GM18502 (cell line): ENCODE data around the gene ERO1B.

Source experiments
- ATAC-seq: cut with Tn5 transposase; IDR thresholded peaks from one replicate; pipeline ENCODE4 v1.9.1; 2021; ENCODE audit warnings: mild to moderate bottlenecking; ENCODE audit not compliant: unreplicated experiment, poor library complexity

ERO1B gene

GRCh38 chr1:236301958-236302335 is 20.2 kb upstream of the ERO1B start:
- no peak for ATAC-seq

- no peak for ATAC-seq
These were observed 19.6 kb upstream of the ERO1B start for GRCh38 chr1:236301080-236301957.

- no peak for ATAC-seq
These were observed 15.4 kb upstream of the ERO1B start for GRCh38 chr1:236297161-236297560.

GRCh38 chr1:236292425-236292824 is 10.7 kb upstream of the ERO1B start:
- no peak for ATAC-seq

DNA sequence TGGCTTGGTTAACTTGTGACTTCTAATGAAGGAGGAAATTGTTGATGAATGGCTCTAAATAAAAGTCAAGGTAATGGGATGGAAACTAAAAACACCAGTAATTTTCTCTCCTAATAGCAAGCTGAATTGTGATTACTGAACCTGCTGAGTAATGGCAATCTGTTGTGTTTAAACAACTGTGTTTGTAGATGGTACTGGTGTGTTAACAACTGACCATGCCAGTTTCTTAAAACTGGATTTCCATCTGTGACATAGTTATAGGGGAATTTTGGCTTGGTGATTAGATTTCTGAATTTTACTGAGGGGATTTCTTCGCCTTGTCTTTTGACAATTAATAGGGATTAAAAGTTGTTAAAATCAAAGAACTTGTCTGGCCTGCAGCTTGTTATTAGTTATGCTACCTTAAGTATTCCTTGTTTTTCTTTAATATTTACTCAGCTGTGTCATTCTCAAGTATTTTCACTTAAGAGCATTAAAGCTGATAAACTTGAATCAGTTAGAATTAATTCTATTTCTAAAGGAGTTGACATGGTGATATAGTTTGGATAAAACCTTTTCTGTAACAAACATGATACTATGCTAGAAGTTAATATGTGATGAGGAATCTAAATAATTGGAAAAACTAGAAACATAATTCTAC is 7.9 kb upstream of the ERO1B start:
- ATAC-seq: no peak

GRCh38 chr1:236288620-236288976 is 6.8 kb upstream of the ERO1B start:
- no peak for ATAC-seq

DNA sequence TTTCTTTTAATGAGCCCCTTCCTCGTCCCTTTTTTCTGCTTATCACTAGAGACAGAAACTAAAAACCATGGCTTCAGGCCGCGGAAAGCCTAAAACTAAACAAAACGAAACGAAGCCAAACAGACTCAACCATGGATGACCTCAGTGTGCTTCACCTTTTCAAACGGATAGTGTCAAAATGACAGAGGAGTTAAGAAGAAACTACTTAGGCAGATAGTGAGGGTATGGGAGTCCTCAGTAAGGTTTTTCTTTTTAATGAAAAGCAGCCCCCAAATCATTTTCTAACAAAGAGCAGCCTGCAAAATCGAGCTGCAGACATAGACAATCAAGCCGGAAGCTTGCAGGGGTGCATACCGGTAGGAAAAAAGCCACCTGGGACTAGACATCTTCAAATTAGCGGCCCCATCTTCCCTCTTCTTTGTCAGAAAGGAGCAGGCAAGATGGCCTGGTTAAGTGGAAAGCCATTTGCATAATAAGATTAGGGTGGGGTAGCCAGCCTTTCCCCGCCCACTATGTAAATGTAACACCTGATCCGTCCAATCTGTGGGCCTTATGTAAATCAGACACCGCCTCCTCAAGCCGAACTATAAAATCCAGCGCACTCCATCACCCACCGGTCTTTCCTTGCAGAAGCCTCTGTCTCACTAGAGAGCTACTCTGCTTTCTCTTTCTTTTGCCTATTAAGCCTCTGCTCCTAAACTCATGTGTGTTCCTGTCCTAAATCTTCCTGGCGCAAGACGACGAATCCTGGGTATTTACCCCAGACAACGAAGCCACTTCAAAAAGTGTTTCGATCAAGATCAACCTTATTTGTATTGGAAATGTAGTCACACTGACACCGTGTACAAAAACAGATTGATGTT is 6.2 kb upstream of the ERO1B start:
- ATAC-seq: no peak

- no peak for ATAC-seq
These were observed 5.6 kb upstream of the ERO1B start for GRCh38 chr1:236287356-236287755.

DNA sequence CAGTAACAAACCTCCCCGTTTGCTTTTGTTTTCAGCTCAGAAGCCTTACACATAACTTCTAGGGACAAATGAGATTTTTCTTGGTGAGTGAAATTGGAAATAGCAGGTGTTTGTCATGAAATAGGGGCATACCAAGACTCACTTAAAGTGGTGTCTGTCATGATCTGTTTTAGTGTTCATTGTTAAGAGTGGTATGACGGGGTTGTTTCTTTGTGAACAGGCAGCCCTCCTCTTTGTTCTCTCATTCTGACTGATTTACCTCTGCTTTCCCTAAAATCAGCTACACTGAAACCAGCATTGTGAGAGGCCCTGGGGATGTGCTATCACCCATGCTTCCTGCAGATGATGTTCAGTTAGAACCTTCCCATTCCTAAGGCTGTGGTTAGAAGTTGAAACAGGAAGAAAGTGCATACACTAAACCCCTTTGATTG is 2.5 kb upstream of the ERO1B start:
- ATAC-seq: peak; percentile 53

GRCh38 chr1:236282719-236283118 is 961 bp upstream of the ERO1B start:
- ATAC-seq: no peak

DNA sequence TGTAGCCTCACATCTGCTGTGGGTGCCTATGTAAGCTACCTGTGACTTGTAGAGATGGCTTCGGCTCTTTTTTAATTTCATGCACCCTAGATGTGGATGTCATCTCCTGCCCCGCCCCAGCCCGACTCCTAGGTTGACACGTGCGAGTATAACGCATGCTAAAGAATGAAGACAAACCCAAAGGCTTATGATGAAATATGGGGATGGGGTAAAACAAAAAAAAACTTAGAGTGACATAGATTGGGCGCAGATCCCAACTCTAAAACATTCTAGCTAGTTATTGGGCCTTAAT is 613 bp upstream of the ERO1B start:
- ATAC-seq: peak; percentile 14

GRCh38 chr1:236281198-236281653 is 532 bp downstream of the ERO1B start:
- ATAC-seq: peak; percentile 21

- no peak for ATAC-seq
These were observed 1.1 kb downstream of the ERO1B start for GRCh38 chr1:236280438-236281197.

DNA sequence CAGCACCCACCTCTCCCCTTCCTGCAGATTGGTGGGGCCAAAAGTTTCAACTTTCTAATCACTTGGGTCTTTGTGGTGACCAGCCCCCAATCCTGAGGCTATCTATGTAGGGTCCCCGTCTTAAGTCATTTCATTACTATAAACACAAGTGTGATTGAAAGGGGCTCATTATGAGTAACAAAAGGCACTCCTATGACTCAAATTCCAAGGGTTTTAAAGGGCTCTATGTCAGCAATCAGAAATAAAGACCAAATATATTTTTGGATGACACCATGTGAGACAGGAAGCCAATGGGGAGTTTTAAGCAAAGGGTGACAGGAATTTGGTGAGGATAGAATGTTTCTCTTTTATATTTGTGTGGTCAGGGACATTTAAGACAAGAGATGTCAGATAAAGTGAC is 6.2 kb downstream of the ERO1B start:
- ATAC-seq: peak; percentile 48

DNA sequence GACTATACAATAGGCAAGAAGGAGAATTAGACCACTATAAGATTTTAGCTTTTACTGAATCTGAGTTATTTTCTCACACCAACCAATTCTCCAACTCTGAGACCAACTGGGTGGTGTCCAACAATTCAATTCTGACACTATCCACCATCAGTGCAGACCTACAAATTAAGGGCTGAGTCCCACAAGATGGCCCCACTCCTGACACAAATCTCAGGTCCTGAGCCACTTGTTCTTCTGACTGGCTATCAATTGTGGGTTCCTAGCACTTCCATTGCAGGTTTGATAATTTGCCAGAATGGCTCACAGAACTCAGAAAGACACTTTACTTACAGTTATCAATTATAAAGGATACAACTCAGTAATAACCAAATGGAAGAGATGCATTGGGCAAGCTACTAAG is 6.7 kb downstream of the ERO1B start:
- ATAC-seq: no peak

DNA sequence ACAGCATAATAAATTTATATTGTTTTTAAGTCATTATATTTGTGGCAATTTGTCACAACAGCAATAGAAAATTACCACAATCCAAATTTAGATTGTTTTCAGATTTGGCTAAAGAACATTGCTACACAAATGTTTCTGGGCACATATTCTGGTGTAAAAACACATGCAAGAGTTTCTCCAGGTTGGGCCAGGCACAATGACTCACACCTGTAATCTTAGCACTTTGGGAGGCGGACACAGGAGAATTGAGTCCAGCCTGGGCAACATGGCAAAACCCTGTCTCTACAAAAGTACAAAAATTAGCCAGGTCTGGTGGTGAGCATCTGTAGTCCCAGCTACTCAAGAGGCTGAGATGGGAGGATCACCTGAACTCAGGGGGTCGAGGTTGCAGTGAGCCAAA is 8.4 kb downstream of the ERO1B start:
- no peak for ATAC-seq

GRCh38 chr1:236269439-236269838 is 12.3 kb downstream of the ERO1B start:
- ATAC-seq: no peak

DNA sequence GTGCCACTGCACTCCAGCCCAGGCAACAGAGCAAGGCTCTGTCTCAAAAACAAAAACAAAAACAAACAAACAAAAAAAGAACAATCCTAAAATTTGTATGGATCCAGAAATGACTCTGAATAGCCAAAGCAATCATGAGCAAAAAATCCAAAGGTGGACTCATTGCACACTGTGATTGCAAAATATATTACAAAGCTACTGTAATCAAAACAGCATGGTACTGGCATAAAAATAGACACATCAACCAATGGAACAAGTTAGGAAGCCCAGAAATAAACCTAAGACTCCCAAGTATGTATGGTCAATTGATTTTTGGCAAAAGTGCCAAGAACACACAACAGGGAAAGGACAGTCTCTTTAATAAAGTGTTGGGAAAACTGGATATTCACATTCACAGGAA is 19.9 kb downstream of the ERO1B start:
- no peak for ATAC-seq

DNA sequence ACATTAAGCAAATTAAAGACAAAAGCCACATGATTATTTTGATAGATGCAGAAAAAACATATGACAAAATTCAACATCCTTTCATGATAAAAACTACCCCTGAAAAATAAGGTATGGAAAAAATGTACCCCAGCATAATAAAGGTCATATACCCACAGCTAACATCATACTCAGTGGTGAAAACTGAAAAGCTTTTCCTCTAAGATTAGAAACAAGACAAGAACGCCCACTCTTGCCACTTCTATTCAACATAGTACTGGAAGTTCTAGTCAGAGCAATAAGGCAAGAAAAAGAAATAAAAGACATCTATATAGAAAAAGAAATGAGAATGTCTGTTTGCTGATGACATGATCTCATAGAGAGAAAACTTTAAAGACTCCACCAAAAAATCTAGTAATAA is 20.7 kb downstream of the ERO1B start:
- no peak for ATAC-seq

DNA sequence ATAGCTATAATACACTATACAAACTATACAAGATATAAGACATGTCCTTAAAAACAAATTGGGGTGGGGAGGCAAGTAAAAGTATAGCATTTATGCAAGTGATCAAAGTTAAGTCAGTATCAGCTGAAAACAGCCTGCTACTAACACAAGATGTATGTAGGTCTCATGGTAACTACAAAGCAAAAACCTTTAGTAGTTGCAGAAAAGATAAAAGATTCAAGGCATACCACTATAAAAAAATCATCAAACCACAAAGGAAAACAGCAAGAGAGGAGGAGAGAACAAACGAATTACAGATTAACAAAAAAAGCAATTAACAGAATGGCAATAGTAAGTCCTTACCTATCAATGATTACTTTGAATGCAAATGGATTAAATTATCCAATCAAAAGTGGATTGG is 22.7 kb downstream of the ERO1B start:
- ATAC-seq: no peak
